ENCODE data around the gene FOXL1.

Gene FOXL1

DNA sequence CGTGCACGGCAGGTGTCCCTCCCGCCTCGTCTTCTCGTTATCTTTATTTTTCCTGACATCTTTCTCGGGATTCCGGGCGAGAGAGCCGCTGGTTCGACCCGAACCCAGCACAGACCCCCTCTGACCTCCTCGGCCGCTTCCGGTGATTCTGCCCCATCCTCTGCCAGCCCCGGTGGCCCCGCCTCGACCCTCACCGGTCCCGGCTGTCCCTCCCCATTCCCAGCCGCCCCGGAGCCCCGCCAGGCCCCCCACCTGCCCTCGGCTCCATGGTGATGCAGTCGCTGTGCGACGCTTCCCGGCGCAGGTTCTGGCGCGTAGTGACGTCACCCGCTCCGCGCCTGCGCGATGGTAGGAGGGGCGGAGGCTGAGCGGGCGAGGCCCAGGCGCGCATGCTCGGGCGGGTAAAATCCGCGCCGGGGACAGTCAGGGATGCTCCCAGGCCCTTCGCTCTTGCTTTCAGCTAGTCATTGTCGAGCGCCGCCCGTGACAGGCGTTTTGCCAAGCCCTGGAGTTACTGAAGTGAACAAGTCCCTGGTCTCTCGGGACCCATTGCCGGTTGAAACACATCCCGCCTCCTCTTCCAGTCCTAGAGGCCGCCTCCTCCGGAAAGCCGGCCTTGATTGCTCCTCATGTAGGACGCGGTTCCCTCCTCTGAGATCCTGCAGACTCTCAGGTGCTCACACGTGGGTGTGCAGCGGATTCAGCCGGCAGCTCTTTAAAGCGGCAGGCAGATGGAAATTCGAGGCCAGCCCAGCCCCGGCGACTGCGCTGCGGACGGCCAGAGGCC, 23.2 kb upstream of the FOXL1 start, which contains the start of gene MTHFSD:
Gene MTHFSD (minus strand): TSS at position 319 of the 787 bp plus-strand sequence. CDS start 51 bp downstream, at position 268.
- TF ChIP-seq, protein P1, sequence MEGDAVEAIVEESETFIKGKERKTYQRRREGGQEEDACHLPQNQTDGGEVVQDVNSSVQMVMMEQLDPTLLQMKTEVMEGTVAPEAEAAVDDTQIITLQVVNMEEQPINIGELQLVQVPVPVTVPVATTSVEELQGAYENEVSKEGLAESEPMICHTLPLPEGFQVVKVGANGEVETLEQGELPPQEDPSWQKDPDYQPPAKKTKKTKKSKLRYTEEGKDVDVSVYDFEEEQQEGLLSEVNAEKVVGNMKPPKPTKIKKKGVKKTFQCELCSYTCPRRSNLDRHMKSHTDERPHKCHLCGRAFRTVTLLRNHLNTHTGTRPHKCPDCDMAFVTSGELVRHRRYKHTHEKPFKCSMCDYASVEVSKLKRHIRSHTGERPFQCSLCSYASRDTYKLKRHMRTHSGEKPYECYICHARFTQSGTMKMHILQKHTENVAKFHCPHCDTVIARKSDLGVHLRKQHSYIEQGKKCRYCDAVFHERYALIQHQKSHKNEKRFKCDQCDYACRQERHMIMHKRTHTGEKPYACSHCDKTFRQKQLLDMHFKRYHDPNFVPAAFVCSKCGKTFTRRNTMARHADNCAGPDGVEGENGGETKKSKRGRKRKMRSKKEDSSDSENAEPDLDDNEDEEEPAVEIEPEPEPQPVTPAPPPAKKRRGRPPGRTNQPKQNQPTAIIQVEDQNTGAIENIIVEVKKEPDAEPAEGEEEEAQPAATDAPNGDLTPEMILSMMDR (IDR thresholded peaks at IDR 0.05; ENCODE audit: low read depth, low read length, missing control alignments): no peak
- in situ Hi-C loops (cut with HindIII; ENCODE audit: low sequenced_read_pairs): loop anchor here (25.0 kb wide), 2 partner anchors 482 to 707 kb away; no protein-coding TSS in a partner anchor
- peak; percentile 79 for DNase-seq (ENCODE audit: low read depth)
- peak within 1 kb of the TSS; percentile 93 for H3K4me3 ChIP-seq (ENCODE audit: low read depth, low read length)

DNA sequence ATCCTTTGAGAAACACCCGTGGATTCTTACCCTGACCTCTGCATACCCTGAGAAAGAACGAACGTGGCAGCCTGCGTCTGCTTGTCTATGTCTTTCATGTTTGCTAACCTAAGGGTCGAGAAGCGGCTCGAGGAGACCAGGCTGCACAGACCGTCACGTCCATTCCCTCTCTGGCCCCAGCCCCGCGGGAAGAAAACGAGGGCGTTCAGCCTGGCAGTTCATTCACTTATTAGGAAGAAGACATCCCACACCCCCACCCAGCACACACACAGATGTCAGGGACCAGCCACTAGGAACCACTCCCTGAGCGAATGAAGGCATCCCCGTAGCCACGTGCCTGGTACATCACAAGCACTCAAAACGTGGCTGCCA, 22.7 kb upstream of the FOXL1 start:
- no peak for DNase-seq (ENCODE audit: low read depth)
- TF ChIP-seq, protein P1 (IDR thresholded peaks at IDR 0.05; ENCODE audit: low read depth, low read length, missing control alignments): no peak
- in situ Hi-C loops (cut with HindIII; ENCODE audit: low sequenced_read_pairs): loop anchor here (25.0 kb wide), 2 partner anchors 482 to 707 kb away; no protein-coding TSS in a partner anchor
- H3K4me3 ChIP-seq (ENCODE audit: low read depth, low read length): peak overlapping the region; percentile 93

DNA sequence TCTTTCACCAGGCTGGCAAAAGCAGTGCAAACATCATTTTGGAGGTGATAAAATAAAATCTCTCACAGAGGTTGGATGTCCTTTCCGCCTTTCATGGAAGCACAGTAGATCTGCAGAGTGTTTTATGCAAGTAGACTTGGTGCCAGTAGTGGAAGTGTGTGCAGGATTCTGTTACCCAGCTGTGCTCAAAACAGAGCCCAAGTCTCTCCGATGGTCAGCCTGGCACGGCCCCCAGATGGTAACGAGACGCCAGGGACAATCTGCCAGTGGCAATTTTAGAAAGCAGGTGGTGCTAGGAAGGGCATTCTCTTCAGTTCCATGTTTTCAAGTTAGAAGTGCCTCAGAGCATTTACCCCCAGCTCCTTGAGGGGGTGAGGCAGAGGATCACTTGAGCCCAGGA, 21.8 kb upstream of the FOXL1 start:
- in situ Hi-C loops (cut with HindIII; ENCODE audit: low sequenced_read_pairs): loop anchor here (25.0 kb wide), 2 partner anchors 481 to 706 kb away; no protein-coding TSS in a partner anchor
- H3K4me3 ChIP-seq (ENCODE audit: low read depth, low read length): no peak overlapping the region
- no peak for DNase-seq (ENCODE audit: low read depth)
- TF ChIP-seq, protein P1 (IDR thresholded peaks at IDR 0.05; ENCODE audit: low read depth, low read length, missing control alignments): no peak

DNA sequence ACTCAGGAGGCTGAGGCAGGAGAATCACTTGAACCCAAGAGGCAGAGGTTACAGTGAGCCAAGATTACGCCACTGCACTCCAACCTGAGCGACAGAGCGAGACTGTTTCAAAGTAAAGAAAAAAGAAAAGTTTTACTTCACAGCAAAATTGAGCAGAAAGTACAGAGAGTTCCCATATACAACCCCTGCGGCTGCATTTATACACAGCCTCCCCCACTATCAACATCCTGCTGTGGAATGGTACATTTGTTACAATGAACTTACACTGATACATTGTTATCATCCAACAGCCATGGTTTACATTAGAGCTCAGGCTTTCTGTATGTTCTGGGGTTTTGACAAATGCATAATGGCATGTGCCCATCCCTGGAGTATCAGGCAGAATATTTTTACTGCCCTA, 20.8 kb upstream of the FOXL1 start:
- in situ Hi-C loops (cut with HindIII; ENCODE audit: low sequenced_read_pairs): loop anchor here (25.0 kb wide), 2 partner anchors 480 to 705 kb away; no protein-coding TSS in a partner anchor
- DNase-seq (ENCODE audit: low read depth): no peak
- H3K4me3 ChIP-seq (ENCODE audit: low read depth, low read length): no peak overlapping the region
- TF ChIP-seq, protein P1 (IDR thresholded peaks at IDR 0.05; ENCODE audit: low read depth, low read length, missing control alignments): no peak

GRCh38 chr16:86558355-86559193, 19.8 kb upstream of the FOXL1 start:
- TF ChIP-seq, protein P1 (IDR thresholded peaks at IDR 0.05; ENCODE audit: low read depth, low read length, missing control alignments): no peak
- H3K4me3 ChIP-seq (ENCODE audit: low read depth, low read length): no peak overlapping the region
- no peak for DNase-seq (ENCODE audit: low read depth)
- in situ Hi-C loops (cut with HindIII; ENCODE audit: low sequenced_read_pairs): loop anchor here (25.0 kb wide), 2 partner anchors 479 to 704 kb away; no protein-coding TSS in a partner anchor

- no peak for DNase-seq (ENCODE audit: low read depth)
- no peak overlapping the region for H3K4me3 ChIP-seq (ENCODE audit: low read depth, low read length)
- TF ChIP-seq, protein P1 (IDR thresholded peaks at IDR 0.05; ENCODE audit: low read depth, low read length, missing control alignments): no peak
- in situ Hi-C loops (cut with HindIII; ENCODE audit: low sequenced_read_pairs): loop anchor here (25.0 kb wide), 2 partner anchors 477 to 702 kb away; no protein-coding TSS in a partner anchor
Measured at GRCh38 chr16:86559802-86560305, 18.5 kb upstream of the FOXL1 start.

All from astrocyte of the cerebellum (primary cell).